Endometrial microvascular endothelial cells (primary cell): ENCODE measurements around the gene ERC2. TPM values are rescaled to one million over a fixed set of nuclear protein-coding genes. Genes with fewer than 3 reads are reported as not detected.
"Not testable (repeated sequence)": the region's sequence is repeated elsewhere in the genome, so short reads cannot be mapped to it uniquely, and the experiment has no call there.

Source experiments
- in situ Hi-C: cut with HindIII; loops from 2 replicates; pipeline ENCODE4 v1.10.0; 2017; ENCODE audit warnings: low sequenced_read_pairs, low pct_unique_long_range_greater_than_20kb; ENCODE audit errors: inconsistent ontology term
- total RNA-seq: library from RNA; depleted of rRNA; stranded (reverse); fragments of >200 nt; gene quantifications from one replicate; pipeline ENCODE4 v1.2.3, GENCODE V29; 2015; ENCODE audit errors: inconsistent ontology term

Gene ERC2
- total RNA-seq, 1 donor from 2014 or later, result not detected

GRCh38 chr3:55859305-55859704 is 609.0 kb downstream of the ERC2 start:
- in situ Hi-C loops, result no loop called here

- in situ Hi-C loops, result no loop called here
These were observed 609.5 kb downstream of the ERC2 start for GRCh38 chr3:55858727-55859126.

- in situ Hi-C loops, result no loop called here
These were observed 610.0 kb downstream of the ERC2 start for GRCh38 chr3:55858302-55858701.

- in situ Hi-C loops, result no loop called here
These were observed 610.6 kb downstream of the ERC2 start for GRCh38 chr3:55857633-55858032.

GRCh38 chr3:55855311-55855710 is 613.0 kb downstream of the ERC2 start:
- in situ Hi-C loops, result no loop called here

- in situ Hi-C loops, result no loop called here
These were observed 613.8 kb downstream of the ERC2 start for GRCh38 chr3:55854494-55854893.

GRCh38 chr3:55852326-55852725 is 615.9 kb downstream of the ERC2 start:
- in situ Hi-C loops, result no loop called here

- in situ Hi-C loops, result no loop called here
These were observed 626.1 kb downstream of the ERC2 start for GRCh38 chr3:55842204-55842603.

GRCh38 chr3:55831876-55832275 is 636.4 kb downstream of the ERC2 start:
- in situ Hi-C loops, result not testable (repeated sequence)

GRCh38 chr3:55828712-55829111 is 639.6 kb downstream of the ERC2 start:
- in situ Hi-C loops, result no loop called here

GRCh38 chr3:55827786-55828185 is 640.5 kb downstream of the ERC2 start:
- in situ Hi-C loops, result no loop called here

- in situ Hi-C loops, result no loop called here
These were observed 641.4 kb downstream of the ERC2 start for GRCh38 chr3:55826731-55827496.

- in situ Hi-C loops, result no loop called here
These were observed 642.2 kb downstream of the ERC2 start for GRCh38 chr3:55826097-55826496.

GRCh38 chr3:55824406-55824805 is 643.9 kb downstream of the ERC2 start:
- in situ Hi-C loops, result no loop called here

- in situ Hi-C loops, result no loop called here
These were observed 644.4 kb downstream of the ERC2 start for GRCh38 chr3:55823829-55824228.

- in situ Hi-C loops, result no loop called here
These were observed 645.3 kb downstream of the ERC2 start for GRCh38 chr3:55823001-55823400.

- in situ Hi-C loops, result no loop called here
These were observed 649.3 kb downstream of the ERC2 start for GRCh38 chr3:55819005-55819404.

- in situ Hi-C loops, result no loop called here
These were observed 649.8 kb downstream of the ERC2 start for GRCh38 chr3:55818485-55818884.

- in situ Hi-C loops, result no loop called here
These were observed 651.3 kb downstream of the ERC2 start for GRCh38 chr3:55816794-55817576.

- in situ Hi-C loops, result no loop called here
These were observed 653.0 kb downstream of the ERC2 start for GRCh38 chr3:55815262-55815661.
